Measurements from ENCODE around the gene MAP1B.

GRCh38 chr5:72109625-72110024, 2.4 kb downstream of the MAP1B start:
- TF ChIP-seq CTCF (IDR thresholded peaks at IDR 0.05) (no peak), POLR2A (IDR thresholded peaks at IDR 0.05) (no peak)
